GM18517 (cell line): ENCODE data around the gene TWF2.

Experiments used
- ATAC-seq: cut with Tn5 transposase; IDR thresholded peaks from one replicate; pipeline ENCODE4 v1.9.1; 2021; ENCODE audit warnings: mild to moderate bottlenecking, moderate library complexity; ENCODE audit not compliant: unreplicated experiment

Gene TWF2

DNA sequence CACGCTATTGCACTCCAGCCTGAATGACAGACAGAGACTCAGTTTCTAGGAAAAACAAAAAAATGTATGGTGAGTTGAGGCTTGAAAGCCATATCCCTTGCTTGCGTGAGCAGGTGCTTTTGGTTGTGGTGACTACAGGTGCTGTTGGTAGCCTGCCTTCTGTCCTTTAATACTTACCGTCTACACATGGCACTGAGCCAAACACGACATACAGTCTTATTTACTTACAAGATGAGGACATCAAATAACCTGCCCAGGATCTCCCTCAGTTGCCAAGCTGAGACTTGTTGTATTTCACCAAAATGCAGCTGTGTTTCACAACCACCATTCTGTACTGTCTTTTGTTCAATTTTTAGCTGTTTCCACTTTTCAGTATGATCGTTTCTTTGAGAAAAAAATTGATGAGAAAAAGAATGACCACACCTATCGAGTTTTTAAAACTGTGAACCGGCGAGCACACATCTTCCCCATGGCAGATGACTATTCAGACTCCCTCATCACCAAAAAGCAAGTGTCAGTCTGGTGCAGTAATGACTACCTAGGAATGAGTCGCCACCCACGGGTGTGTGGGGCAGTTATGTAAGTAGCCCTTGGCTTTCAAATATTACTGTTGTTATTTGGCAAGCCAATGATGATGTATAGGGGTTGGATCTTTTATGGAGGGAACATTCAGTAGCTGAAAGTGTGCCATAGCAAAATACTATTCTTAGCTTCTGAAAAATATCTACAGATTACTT lies 34.5 kb downstream of the TWF2 start:
- no peak for ATAC-seq

DNA sequence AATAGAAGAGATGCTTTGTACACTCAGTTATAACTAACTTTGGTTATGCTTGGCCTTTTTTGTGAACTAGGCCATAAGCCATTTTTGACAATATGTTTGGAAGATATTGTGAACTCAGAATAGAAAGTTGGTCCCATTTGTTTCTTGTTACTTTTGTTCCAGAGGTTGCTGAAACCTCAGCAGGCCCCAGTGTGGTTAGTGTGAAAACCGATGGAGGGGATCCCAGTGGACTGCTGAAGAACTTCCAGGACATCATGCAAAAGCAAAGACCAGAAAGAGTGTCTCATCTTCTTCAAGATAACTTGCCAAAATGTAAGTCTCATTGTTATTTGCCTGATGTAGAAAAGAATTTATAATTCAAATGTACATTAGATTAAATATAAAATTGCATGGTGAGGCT lies 35.3 kb downstream of the TWF2 start:
- ATAC-seq = no peak

DNA sequence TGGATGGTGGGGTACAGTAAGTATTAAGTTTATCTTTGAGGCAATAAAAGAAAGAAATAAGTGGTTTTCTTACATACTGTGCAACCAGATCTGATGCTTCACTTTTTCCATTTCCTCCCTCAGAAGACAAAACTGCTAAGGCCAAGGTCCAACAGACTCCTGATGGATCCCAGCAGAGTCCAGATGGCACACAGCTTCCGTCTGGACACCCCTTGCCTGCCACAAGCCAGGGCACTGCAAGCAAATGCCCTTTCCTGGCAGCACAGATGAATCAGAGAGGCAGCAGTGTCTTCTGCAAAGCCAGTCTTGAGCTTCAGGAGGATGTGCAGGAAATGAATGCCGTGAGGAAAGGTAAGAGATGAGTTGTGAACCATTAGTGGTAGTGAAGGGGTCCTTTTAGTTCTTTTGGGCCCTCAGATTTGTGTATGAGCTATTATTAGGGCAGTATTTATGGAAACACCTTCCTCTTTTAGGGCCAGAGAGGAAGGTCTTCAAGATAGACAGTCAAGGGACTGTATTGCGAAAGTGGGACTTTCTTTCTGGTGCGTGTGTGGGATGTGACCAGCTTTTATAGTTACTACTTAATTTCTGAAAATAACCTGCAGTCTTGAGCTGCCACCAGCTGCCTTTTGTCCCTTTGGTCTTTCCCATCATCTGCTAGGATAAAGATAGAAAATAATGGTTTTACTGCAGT lies 36.4 kb downstream of the TWF2 start:
- no peak for ATAC-seq

DNA sequence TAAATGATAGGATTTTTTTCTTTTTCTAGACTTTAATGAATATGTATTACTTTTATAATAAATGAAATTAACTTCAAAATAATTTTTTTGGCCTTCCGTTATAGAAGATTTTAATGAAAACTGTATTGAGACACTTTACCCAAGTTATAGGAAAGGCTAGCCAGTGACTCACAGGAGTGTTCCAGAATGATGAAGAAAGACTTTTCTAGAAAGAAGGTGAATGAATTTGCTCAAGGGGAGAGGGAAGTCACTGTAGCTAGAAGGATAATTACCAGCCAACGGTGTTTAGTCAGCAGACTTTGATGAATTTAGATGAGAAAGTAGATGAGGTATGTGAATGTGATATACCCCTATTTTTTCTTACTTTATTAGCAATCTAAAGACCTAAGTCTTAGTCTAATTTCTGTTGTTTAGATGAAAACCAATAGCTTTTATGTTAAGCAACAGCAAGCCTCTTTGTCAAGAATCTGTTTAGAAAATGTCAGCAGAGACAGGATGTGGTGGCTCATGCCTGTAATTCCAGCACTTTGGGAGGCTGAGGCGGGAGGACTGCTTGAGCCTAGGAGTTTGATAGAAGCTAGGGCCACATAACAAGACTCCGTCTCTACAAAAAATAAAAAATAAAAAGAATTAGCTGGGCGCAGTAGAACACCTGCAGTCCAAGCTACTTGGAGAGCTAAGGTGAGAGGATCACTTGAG lies 37.8 kb downstream of the TWF2 start:
- no peak for ATAC-seq

DNA sequence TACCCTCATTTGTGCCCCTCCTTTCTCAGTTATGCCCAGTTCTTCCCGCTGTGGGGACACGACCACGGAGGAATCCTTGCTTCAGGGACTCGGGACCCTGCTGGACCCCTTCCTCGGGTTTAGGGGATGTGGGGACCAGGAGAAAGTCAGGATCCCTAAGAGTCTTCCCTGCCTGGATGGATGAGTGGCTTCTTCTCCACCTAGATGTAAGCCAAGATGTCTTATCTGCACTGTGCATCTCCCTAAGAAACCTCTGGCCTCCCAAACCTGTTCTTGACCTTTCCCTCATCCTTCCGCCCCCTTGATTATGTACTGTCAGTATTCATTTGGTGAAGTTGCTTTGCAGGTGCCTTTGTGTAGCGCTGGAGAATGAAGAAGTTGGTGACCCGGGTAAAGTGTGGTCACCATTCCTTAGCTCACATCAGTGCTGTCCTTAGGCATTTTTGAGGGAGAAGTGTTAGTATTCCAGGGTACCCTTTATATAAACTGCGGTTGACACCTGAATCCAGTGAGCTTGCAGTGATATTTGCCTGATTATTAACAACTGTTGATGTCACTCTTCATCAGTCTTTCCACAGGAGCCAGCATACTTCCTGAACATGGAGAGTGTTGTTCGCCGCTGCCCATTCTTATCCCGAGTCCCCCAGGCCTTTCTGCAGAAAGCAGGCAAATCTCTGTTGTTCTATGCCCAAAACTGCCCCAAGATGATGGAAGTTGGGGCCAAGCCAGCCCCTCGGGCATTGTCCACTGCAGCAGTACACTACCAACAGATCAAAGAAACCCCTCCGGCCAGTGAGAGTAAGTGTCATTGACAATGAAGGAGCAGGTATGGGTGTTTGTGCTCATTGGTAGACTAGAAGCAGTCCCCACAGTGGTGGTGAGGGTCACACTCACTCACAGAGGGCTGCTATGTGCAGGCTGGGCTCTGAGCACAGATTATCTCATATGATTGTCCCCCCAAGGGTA lies 40.0 kb downstream of the TWF2 start:
- ATAC-seq = no peak

DNA sequence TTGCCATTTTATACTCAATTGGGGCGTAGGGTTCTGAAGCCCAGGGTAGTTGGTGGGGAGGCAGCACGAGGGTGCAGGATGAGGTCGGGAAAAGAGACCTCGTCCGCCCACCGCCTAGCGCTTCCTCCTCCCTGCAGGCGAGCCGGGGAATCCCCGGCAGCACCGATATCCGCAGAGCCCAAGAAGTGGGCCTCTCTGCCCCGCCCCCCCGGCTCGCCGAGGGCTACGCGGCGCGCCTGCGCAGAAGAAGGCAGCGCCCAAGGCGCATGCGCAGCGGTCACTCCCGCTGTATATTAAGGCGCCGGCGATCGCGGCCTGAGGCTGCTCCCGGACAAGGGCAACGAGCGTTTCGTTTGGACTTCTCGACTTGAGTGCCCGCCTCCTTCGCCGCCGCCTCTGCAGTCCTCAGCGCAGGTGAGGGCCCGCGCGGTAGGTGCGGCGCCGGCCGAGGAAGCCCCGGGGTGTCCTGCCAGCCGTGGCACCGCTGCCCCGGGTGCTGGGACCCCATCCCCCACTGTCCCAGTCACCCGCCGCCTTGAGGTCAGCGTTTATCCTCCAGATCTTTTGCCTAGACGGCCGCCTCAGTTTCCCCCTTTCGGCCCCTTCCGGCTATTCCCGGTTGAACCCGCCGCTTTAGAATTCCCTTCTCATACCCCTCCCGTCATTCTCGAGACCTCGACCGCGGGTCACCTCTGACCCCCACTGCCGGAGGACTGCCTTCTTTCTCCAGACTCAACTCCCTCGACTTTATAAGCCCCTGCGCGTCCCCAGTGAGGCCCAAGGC lies 40.9 kb downstream of the TWF2 start, which contains the start of gene ALAS1:
Gene ALAS1, plus strand, starts transcription at position 319 of the 784 bp plus-strand sequence. CDS start 1,082 bp downstream, outside the sequence.
- peak; percentile 68 for ATAC-seq

DNA sequence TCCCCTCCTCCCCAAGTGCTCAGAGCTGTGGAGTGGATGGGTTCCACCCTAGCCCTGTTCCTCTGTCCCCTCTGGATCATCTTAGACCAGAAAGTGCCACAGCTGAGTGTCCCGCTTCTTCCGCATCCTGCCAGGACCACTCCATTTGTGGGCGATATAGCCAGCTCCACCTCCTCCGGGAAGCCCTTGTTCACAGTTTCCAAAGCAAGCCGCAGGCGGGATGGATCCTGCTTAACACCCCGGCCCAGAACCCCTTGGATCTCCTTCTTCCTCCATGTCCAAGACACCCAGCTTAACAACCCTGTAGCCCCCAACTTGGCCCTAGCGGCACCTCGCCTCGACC lies 41.5 kb downstream of the TWF2 start:
- no peak for ATAC-seq

DNA sequence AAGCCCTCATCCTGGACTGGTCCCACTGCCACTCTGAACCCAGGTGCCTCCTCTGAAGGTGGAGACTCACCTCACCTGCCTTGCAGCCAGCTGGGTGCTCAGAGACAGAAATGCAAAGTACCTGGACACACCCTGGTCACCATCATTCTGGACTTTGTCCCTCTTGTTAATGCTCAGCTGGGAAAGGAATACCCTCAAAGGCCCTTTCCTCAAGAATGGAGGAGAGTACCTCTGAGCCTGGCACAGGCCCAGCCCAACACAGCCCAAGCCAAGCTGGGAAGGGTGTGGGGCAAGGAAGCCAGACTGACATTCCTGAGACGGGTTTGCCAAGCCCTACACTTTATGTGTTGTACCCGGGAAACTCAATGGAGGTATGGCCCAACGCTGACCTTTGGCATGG lies 42.0 kb downstream of the TWF2 start:
- ATAC-seq = no peak

DNA sequence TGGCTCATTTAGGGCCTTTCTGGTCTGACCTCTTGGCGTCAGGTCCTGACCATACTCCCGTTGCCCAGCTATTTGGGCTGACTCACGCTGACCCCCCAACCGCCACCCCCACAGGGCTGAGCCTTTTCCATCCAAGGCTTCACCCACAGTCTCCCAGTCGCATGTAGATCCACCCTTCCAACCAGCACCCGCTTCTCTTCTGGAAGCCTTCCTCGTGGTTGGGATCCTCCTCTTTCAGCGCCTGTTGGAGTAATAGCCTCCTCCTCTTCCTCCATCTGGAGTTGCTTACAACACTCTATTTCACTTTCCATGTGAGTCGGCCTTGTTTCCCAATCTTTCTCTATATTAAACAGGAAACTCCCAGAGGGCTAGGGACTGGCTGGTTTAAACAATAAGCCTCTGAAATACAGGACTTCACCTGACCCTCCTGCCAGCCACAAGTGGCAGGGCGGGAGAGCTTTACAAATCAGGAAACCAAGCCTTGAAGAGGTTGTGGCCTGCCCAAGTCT lies 43.1 kb downstream of the TWF2 start:
- ATAC-seq = no peak

DNA sequence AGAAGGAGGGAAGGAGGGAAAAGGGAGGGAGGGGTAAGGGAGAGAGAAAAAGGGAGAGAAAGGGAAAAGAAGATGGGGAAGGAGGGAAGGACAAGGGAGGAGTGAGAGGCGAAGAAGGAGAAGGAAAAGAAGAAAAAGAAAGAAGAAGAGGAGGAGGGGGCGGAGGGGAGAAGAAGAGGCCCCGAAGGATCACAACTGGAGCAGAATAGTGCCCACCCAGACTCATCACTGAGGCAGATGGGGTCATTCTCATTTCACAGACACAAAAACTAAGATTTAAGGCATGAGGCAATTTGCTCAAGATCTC lies 43.7 kb downstream of the TWF2 start:
- no peak for ATAC-seq

DNA sequence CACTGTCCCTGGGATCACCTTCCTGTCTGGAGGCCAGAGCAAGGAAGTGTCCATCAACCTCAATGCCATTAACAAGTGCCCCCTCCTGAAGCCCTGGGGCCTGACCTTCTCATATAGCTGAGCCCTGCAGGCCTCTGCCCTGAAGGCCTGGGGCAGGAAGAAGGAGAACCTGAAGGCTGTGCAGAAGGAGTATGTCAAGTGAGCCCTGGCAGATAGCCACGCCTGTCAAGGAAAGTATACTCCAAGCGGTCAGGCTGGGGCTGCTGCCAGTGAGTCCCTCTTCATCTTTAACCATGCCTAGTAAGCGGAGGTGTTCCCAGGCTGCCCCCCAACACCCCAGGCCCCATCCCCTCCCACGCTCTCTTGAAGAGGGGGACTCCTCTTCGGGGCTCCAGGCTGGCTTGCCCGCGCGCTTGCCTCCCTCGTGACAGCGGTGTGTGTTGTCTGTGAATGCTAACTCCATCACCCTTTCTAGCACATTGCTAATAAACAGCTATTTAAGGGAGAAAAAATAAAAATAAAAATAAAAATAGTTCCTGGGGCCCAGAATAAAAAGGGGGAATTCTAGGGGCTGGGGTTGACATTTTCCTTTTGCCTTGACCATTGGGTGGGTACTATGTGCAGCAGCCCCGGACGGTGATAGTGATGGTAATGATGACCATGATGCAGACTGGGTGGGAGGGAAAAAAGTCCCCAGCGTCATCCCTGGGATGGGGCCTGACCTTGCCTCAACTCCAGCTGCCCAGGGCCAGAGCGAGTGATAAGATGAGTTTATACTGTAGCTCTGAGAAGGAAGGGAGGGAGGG lies 44.3 kb downstream of the TWF2 start:
- no peak for ATAC-seq

DNA sequence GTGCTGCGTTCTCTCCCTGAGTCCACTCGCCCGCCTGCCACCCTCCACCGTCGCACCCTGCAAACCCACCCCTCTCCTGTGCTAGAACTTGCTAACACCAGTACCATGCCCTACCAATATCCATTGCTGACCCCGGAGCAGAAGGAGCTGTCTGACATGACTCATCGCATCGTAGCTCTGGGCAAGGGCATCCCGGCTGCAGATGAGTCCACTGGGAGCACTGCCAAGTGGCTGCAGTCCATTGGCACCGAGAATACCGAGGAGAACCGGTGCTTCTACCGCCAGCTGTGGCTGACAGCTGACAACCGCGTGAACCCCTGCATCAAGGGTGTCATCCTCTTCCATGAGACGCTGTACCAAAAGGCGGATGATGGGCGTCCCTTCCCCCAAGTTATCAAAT lies 45.9 kb downstream of the TWF2 start:
- no peak for ATAC-seq

DNA sequence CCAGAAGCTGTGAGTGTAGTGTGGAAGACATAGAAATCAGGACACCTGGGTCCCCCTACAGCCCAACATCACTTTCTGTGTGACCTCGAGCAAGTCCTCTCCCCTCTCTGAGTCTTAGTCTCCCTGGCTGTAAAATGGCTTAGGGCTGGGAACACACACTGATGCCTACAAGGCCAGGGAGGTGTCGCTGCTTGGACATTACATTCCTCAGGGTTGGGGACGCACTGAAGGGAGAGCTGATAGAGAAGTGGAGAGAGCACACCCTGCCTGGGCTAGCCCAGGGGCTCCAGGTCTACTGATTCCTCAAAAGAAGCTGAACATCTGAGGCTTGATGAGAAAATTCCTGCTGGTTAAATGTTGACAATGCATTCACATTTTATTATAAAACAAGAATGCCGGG lies 47.3 kb downstream of the TWF2 start:
- no peak for ATAC-seq

DNA sequence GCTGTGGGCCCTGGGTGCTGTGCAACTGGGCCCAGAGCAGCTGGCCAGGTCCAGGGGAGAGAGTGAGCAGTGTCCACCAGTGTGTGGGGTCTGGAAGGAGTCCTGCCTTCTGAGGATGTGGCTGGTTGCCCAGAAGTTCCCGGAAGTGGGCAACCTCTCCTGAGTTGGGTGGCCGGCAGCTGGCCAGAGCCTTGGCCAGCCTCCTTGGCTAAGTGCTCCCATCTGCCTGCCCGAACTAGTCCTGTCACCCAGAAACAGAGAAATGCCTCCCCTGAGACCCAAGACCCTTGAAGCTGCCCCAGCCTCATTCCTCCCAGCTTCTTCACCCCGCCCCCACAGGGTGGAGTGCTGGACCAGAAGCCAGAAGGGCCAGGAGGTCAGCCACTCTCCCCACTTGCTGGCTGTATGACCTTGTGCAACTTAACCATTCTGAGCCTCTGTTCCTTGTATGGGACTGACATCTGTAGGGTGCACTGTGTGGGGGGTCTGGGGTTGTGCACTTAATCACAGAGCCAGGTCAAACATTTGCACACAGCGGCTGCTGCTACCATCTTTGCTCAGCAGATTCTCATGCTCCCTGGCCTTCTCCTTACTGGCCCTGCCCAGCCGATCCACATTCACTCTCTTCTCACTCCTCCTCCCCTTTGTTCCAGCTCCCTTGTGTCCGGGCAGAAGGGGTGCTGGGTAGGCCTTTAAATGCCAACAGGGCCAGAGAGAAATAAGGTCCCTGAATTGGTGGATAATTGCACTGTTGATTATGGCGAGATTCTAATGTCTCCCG lies 48.5 kb downstream of the TWF2 start:
- ATAC-seq = no peak

DNA sequence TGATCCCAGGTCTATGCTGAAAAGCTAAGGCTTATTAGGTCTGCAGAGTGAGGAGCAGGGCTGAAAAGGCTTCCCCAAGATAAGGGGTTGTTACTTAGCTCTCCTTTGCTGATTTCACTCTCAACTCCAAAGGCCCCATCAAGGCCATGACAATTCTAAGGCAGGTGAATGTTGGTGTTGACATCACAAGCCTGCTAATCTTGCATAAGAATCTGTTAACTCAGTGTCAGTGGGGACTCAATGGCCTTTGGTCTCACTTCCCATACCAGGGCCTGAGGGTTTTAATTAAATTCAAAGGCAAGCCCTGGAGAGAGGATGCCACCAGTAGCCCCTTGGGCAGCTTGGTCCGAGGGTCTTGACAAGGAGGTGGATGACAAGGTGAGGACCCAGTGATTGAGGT lies 50.4 kb downstream of the TWF2 start:
- ATAC-seq = no peak

DNA sequence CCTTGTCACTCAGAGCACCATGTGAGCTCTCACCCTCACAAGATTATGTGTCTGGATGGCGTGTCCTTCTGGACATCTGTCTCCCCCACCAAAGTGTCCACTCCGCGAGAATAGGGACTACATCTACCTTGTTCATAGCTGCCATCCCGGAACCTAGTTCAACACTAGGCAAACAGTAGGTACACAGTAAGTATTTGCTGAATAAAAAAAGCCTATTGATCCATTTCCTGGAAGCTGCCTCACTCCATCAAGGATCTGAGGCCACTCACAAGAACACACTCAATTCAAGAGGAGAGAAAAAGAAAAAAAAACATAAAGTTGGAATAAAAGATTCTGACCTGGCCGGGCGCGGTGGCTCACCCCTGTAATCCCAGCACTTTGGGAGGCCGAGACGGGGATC lies 52.2 kb downstream of the TWF2 start:
- ATAC-seq = no peak

DNA sequence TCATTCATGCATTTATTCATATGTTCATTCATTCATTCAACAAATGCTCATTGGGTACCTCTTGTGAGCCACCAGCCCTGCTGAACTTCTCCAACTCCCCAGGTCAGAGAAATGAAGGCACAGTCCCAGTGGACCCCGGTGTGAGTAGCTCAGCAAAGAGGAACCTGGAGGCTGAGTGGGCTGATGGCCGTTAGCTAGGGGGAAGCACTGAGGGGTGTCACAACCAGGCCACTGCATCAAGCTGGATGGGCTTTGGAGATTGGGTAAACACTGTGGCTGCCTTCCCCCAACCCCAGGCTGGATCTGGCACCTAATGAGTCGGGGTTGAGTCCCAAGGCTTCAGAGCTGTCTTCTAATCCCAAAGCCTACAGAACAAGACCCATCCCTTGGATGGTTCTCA lies 53.1 kb downstream of the TWF2 start:
- ATAC-seq = no peak

DNA sequence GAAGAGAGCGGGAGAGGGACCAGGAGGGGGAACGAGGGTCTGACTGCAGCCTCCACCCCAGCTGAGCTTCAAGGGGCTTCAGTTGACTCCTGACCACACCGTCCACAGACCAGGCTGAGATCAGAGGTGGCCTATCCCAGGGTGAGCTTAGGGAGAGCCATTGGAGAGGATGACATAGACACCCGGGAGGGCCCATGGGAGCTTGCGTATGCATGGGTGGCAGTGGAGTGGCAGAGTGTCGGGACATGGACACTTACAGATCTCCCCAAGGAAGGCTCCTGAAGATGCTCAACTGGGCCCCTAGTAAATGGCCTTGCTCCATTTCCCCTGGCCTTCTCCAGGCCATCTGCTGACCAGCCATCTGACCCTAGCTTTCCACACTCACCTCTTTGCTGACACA lies 53.6 kb downstream of the TWF2 start:
- ATAC-seq = no peak

DNA sequence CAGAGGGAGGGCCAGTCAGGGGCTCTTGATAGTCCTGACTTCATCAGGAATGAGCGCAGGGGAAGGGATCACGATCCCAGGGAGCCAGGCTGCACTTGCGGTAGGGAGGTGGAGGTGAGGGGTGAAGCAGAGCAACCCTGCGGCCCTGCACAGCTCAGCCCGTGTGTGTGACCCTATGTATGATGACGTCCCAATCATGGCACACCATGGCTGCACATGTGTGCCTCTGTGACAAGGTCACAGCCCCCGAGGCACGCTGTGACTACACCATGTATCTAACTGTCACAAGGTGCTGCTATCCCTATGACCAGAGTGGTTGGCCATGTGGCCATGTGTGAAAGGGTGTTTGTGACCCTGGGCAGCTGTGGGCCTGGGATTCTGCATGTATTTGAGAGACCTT lies 54.3 kb downstream of the TWF2 start:
- ATAC-seq = no peak
